ENCODE measurements around the gene METTL17.

DNA sequence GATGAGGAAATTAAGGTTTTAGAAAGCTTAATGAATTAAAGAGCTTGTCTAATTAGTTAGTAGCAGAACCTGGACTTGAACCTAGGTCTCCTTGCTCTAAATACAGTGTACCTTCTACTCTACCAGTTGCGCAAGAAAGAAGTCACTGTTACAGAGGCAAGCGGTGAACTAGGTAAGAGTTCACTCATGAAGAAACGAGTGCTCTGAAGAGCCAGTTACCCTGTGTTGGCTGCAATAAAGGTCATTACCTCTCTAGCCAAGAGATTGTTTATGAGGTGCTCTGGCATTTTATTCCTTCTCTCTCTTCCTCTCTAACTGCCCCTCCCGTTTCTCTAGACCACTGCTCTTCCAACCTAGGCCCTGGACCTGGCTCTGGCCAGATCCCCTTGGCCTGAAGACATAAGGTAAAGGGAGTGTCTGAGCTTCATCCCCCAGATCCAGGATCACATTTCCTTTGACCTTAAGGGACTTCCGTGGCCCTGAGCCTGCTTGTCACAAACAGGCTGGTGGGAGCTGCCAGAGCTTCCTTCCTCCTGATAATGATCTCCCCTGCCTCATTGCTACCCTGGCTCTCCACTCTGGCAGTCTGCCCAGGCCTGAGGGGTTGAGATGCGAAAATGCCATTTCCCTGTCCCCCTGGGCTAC, 54.3 kb downstream of the METTL17 start:
- TF ChIP-seq CTCF (optimal IDR thresholded peaks at IDR 0.05 in 1 of 3, IDR thresholded peaks at IDR 0.05 in 1 of 3, conservative IDR thresholded peaks at IDR 0.05 in 1 of 3; ENCODE audit: extremely low read depth in 1 of 3, insufficient read depth in 2 of 3, low read length in 3 of 3) (no peak), EZH2 (IDR thresholded peaks at IDR 0.05; ENCODE audit: low read length) (no peak)

Data from keratinocyte (primary cell).